ENCODE data around the gene NCAN.
"Not testable (repeated sequence)": the region's sequence is repeated elsewhere in the genome, so short reads cannot be mapped to it uniquely, and the experiment has no call there.

Gene NCAN

GRCh38 chr19:19201697-19202630, 9.8 kb upstream of the NCAN start:
- DNase-seq: no peak

GRCh38 chr19:19202707-19203011, 9.1 kb upstream of the NCAN start:
- DNase-seq: no peak

- DNase-seq: peak; percentile 46
Observed at GRCh38 chr19:19203012-19203856, 8.5 kb upstream of the NCAN start, which contains the start of gene NR2C2AP. Gene NR2C2AP (minus strand): TSS chr19:19203414. CDS start chr19:19203060, 354 bp downstream.

GRCh38 chr19:19204181-19204580, 7.6 kb upstream of the NCAN start:
- no peak for DNase-seq

GRCh38 chr19:19205416-19206410, 6.0 kb upstream of the NCAN start:
- DNase-seq: no peak

GRCh38 chr19:19206938-19207337, 4.8 kb upstream of the NCAN start:
- DNase-seq: no peak

GRCh38 chr19:19207637-19208572, 3.9 kb upstream of the NCAN start:
- DNase-seq: no peak

- no peak for DNase-seq
Observed at GRCh38 chr19:19209372-19209771, 2.4 kb upstream of the NCAN start.

GRCh38 chr19:19212916-19213315, 1.2 kb downstream of the NCAN start:
- DNase-seq: no peak

GRCh38 chr19:19213426-19214158, 1.8 kb downstream of the NCAN start:
- DNase-seq: no peak

GRCh38 chr19:19214159-19214490, 2.4 kb downstream of the NCAN start:
- DNase-seq: no peak

GRCh38 chr19:19214892-19215291, 3.1 kb downstream of the NCAN start:
- no peak for DNase-seq

- no peak for DNase-seq
Observed at GRCh38 chr19:19215792-19216191, 4.0 kb downstream of the NCAN start.

GRCh38 chr19:19217099-19217498, 5.3 kb downstream of the NCAN start:
- DNase-seq: no peak

- DNase-seq: no peak
Observed at GRCh38 chr19:19218911-19219310, 7.2 kb downstream of the NCAN start.

- not testable (repeated sequence) for DNase-seq
Observed at GRCh38 chr19:19221000-19221399, 9.2 kb downstream of the NCAN start.

- DNase-seq: no peak
Observed at GRCh38 chr19:19223060-19223459, 11.3 kb downstream of the NCAN start.

- no peak for DNase-seq
Observed at GRCh38 chr19:19223636-19224035, 11.9 kb downstream of the NCAN start.

- no peak for DNase-seq
Observed at GRCh38 chr19:19224150-19224851, 12.5 kb downstream of the NCAN start.

GRCh38 chr19:19224852-19225494, 13.2 kb downstream of the NCAN start:
- DNase-seq: no peak
